ENCODE results near the gene RSPO3.

GRCh38 chr6:127083231-127083962, 35.1 kb upstream of the RSPO3 start:
- TF ChIP-seq CTCF (IDR thresholded peaks at IDR 0.05) (no peak), POLR2A (IDR thresholded peaks at IDR 0.05) (no peak)

All from right lobe of liver (tissue), 4 donors.